WTC11 (cell line): Measurements from ENCODE around the gene KLF13. TPM values are rescaled to one million over a fixed set of nuclear protein-coding genes. Genes with fewer than 3 reads are reported as not detected.

ENCODE experiments used
- ATAC-seq: fragments of 200-7000 bp; cut with Tn5 transposase; 2 replicates; pipeline ENCODE4 v1.10.0; 2021; ENCODE audit warnings: mild to moderate bottlenecking, moderate library complexity
- CTCF ChIA-PET: fragments of 300-600 bp; sonication (Branson Sonifier 250); formaldehyde crosslinking; loops from one replicate; lab custom pipeline; 2021; ENCODE audit warnings: antibody characterized with exemption; lab: Charles Lee
- POLR2A ChIA-PET: fragments of 350-600 bp; sonication (Branson Sonifier 250); formaldehyde crosslinking; loops from one replicate; lab custom pipeline; 2021; ENCODE audit warnings: antibody characterized with exemption; lab: Charles Lee
- DNase-seq: peaks from one replicate; pipeline ENCODE4 v3.0.0; 2021; ENCODE audit warnings: low spot score
- H3K27ac Mint-ChIP-seq: 2 replicates; pipeline ENCODE4 v1.8.0; 2021; ENCODE audit warnings: mixed read lengths
- H3K27me3 Mint-ChIP-seq: 2 replicates; pipeline ENCODE4 v1.8.0; 2021; ENCODE audit warnings: low read depth, mild to moderate bottlenecking, moderate library complexity, mixed read lengths
- H3K36me3 Mint-ChIP-seq: 2 replicates; pipeline ENCODE4 v1.8.0; 2021; ENCODE audit warnings: mixed read lengths
- H3K4me1 Mint-ChIP-seq: 2 replicates; pipeline ENCODE4 v1.8.0; 2022; ENCODE audit warnings: mixed read lengths
- H3K4me3 Mint-ChIP-seq: 2 replicates; pipeline ENCODE4 v1.8.0; 2021; ENCODE audit warnings: mild to moderate bottlenecking, moderate library complexity, mixed read lengths
- H3K9me3 Mint-ChIP-seq: 2 replicates; pipeline ENCODE4 v1.8.0; 2021; ENCODE audit warnings: mixed read lengths
- CREM ChIP-seq: sonication (generic); formaldehyde crosslinking; IDR thresholded peaks from 2 replicates; pipeline ENCODE4 v1.8.1; 2022; ENCODE audit warnings: mild to moderate bottlenecking, missing genetic modification reagents, moderate library complexity
- ELF4 ChIP-seq: sonication (generic); formaldehyde crosslinking; IDR thresholded peaks from 2 replicates; pipeline ENCODE4 v1.8.1; 2022; ENCODE audit warnings: low read depth, mild to moderate bottlenecking, moderate library complexity, missing genetic modification reagents
- ETV6 ChIP-seq: sonication (generic); formaldehyde crosslinking; IDR thresholded peaks from 2 replicates; pipeline ENCODE4 v1.8.1; 2022; ENCODE audit warnings: mild to moderate bottlenecking, missing genetic modification reagents
- GTF2I ChIP-seq: fragments of 250-450 bp; sonication (Bioruptor Pico); conservative IDR thresholded peaks from 2 replicates; pipeline ENCODE4 v1.4.0; 2021; ENCODE audit warnings: mild to moderate bottlenecking
- HMGXB4 ChIP-seq: sonication (generic); formaldehyde crosslinking; IDR thresholded peaks from 2 replicates; pipeline ENCODE4 v1.8.1; 2023; ENCODE audit warnings: mild to moderate bottlenecking, moderate library complexity, missing genetic modification reagents
- MYBL2 ChIP-seq: sonication (generic); formaldehyde crosslinking; IDR thresholded peaks from 2 replicates; pipeline ENCODE4 v1.8.1; 2023; ENCODE audit warnings: mild to moderate bottlenecking, moderate library complexity, missing genetic modification reagents
- NR3C1 ChIP-seq: sonication (generic); formaldehyde crosslinking; conservative IDR thresholded peaks from 2 replicates; pipeline ENCODE4 v1.8.1; 2023; ENCODE audit warnings: low read depth, mild to moderate bottlenecking, missing genetic modification reagents
- PREB ChIP-seq: sonication (generic); formaldehyde crosslinking; IDR thresholded peaks from 2 replicates; pipeline ENCODE4 v1.8.1; 2022; ENCODE audit warnings: mild to moderate bottlenecking, missing genetic modification reagents, moderate library complexity, borderline replicate concordance
- RORB ChIP-seq: fragments of 250-450 bp; sonication (Bioruptor Pico); IDR thresholded peaks from 2 replicates; pipeline ENCODE4 v1.9.0; 2021; ENCODE audit warnings: mild to moderate bottlenecking
- SP1 ChIP-seq: sonication (generic); formaldehyde crosslinking; conservative IDR thresholded peaks from 2 replicates; pipeline ENCODE4 v1.8.1; 2022; ENCODE audit warnings: missing genetic modification reagents
- ZBTB21 ChIP-seq: sonication (generic); formaldehyde crosslinking; IDR thresholded peaks from 2 replicates; pipeline ENCODE4 v1.8.1; 2023; ENCODE audit warnings: mild to moderate bottlenecking, missing genetic modification reagents, borderline replicate concordance
- ZBTB43 ChIP-seq: sonication (generic); formaldehyde crosslinking; IDR thresholded peaks from 2 replicates; pipeline ENCODE4 v1.8.1; 2023; ENCODE audit warnings: mild to moderate bottlenecking, missing genetic modification reagents
- ZNF317 ChIP-seq: sonication (generic); formaldehyde crosslinking; IDR thresholded peaks from 2 replicates; pipeline ENCODE4 v1.8.1; 2023; ENCODE audit warnings: low read depth, mild to moderate bottlenecking, moderate library complexity, missing genetic modification reagents, borderline replicate concordance
- ZNF396 ChIP-seq: fragments of 250-450 bp; sonication (Bioruptor Pico); IDR thresholded peaks from 2 replicates; pipeline ENCODE4 v1.8.0; 2021; ENCODE audit warnings: mild to moderate bottlenecking, moderate library complexity, borderline replicate concordance
- ZNF416 ChIP-seq: fragments of 250-450 bp; sonication (Bioruptor Pico); IDR thresholded peaks from 2 replicates; pipeline ENCODE4 v1.9.0; 2021; ENCODE audit warnings: mild to moderate bottlenecking, inconsistent platforms
- total RNA-seq: library from RNA; stranded (reverse); gene quantifications from 3 replicates; pipeline ENCODE4 v1.2.3, GENCODE V29; 2021
- TF ChIP-seq, protein P1 (sequence below): sonication (generic); formaldehyde crosslinking; IDR thresholded peaks from 2 replicates; pipeline ENCODE4 v1.8.1; 2023; ENCODE audit warnings: mild to moderate bottlenecking, missing genetic modification reagents
- TF ChIP-seq, protein P2 (sequence below): sonication (generic); formaldehyde crosslinking; conservative IDR thresholded peaks from 2 replicates; pipeline ENCODE4 v1.8.1; 2023; ENCODE audit warnings: mild to moderate bottlenecking, low read depth, missing genetic modification reagents, moderate library complexity
- TF ChIP-seq, protein P3 (sequence below): sonication (generic); formaldehyde crosslinking; IDR thresholded peaks from 2 replicates; pipeline ENCODE4 v1.8.0; 2023; ENCODE audit warnings: missing genetic modification reagents, mild to moderate bottlenecking, borderline replicate concordance
- TF ChIP-seq, protein P4 (sequence below): sonication (generic); formaldehyde crosslinking; IDR thresholded peaks from 2 replicates; pipeline ENCODE4 v1.8.1; 2023; ENCODE audit warnings: mild to moderate bottlenecking, missing genetic modification reagents, moderate library complexity
- TF ChIP-seq, protein P5 (sequence below): sonication (generic); formaldehyde crosslinking; IDR thresholded peaks from 2 replicates; pipeline ENCODE4 v1.8.1; 2022; ENCODE audit warnings: low read depth, missing genetic modification reagents, borderline replicate concordance

KLF13 gene
- total RNA-seq, 1 experiment from 2014 or later, result 38.1 TPM

GRCh38 chr15:31359702-31360111 is 33.1 kb downstream of the KLF13 start:
- POLR2A ChIA-PET, result no interaction called here
- no peak for DNase-seq
- TF ChIP-seq, protein P1, sequence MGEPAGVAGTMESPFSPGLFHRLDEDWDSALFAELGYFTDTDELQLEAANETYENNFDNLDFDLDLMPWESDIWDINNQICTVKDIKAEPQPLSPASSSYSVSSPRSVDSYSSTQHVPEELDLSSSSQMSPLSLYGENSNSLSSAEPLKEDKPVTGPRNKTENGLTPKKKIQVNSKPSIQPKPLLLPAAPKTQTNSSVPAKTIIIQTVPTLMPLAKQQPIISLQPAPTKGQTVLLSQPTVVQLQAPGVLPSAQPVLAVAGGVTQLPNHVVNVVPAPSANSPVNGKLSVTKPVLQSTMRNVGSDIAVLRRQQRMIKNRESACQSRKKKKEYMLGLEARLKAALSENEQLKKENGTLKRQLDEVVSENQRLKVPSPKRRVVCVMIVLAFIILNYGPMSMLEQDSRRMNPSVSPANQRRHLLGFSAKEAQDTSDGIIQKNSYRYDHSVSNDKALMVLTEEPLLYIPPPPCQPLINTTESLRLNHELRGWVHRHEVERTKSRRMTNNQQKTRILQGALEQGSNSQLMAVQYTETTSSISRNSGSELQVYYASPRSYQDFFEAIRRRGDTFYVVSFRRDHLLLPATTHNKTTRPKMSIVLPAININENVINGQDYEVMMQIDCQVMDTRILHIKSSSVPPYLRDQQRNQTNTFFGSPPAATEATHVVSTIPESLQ (CRISPR knock-in tag), result no peak
- TF ChIP-seq ZBTB21 (no peak), ZNF396 (CRISPR knock-in tag) (no peak), PREB (no peak), GTF2I (CRISPR knock-in tag) (no peak), MYBL2 (no peak), ELF4 (CRISPR knock-in tag) (no peak), ZNF317 (no peak), HMGXB4 (CRISPR knock-in tag) (no peak), RORB (CRISPR knock-in tag) (no peak), SP1 (CRISPR knock-in tag) (no peak), NR3C1 (CRISPR knock-in tag) (no peak), ZNF416 (CRISPR knock-in tag) (no peak), ETV6 (no peak), CREM (CRISPR knock-in tag) (no peak), ZBTB43 (no peak)
- TF ChIP-seq, protein P2, sequence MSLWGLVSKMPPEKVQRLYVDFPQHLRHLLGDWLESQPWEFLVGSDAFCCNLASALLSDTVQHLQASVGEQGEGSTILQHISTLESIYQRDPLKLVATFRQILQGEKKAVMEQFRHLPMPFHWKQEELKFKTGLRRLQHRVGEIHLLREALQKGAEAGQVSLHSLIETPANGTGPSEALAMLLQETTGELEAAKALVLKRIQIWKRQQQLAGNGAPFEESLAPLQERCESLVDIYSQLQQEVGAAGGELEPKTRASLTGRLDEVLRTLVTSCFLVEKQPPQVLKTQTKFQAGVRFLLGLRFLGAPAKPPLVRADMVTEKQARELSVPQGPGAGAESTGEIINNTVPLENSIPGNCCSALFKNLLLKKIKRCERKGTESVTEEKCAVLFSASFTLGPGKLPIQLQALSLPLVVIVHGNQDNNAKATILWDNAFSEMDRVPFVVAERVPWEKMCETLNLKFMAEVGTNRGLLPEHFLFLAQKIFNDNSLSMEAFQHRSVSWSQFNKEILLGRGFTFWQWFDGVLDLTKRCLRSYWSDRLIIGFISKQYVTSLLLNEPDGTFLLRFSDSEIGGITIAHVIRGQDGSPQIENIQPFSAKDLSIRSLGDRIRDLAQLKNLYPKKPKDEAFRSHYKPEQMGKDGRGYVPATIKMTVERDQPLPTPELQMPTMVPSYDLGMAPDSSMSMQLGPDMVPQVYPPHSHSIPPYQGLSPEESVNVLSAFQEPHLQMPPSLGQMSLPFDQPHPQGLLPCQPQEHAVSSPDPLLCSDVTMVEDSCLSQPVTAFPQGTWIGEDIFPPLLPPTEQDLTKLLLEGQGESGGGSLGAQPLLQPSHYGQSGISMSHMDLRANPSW (CRISPR knock-in tag), result no peak
- TF ChIP-seq, protein P3, sequence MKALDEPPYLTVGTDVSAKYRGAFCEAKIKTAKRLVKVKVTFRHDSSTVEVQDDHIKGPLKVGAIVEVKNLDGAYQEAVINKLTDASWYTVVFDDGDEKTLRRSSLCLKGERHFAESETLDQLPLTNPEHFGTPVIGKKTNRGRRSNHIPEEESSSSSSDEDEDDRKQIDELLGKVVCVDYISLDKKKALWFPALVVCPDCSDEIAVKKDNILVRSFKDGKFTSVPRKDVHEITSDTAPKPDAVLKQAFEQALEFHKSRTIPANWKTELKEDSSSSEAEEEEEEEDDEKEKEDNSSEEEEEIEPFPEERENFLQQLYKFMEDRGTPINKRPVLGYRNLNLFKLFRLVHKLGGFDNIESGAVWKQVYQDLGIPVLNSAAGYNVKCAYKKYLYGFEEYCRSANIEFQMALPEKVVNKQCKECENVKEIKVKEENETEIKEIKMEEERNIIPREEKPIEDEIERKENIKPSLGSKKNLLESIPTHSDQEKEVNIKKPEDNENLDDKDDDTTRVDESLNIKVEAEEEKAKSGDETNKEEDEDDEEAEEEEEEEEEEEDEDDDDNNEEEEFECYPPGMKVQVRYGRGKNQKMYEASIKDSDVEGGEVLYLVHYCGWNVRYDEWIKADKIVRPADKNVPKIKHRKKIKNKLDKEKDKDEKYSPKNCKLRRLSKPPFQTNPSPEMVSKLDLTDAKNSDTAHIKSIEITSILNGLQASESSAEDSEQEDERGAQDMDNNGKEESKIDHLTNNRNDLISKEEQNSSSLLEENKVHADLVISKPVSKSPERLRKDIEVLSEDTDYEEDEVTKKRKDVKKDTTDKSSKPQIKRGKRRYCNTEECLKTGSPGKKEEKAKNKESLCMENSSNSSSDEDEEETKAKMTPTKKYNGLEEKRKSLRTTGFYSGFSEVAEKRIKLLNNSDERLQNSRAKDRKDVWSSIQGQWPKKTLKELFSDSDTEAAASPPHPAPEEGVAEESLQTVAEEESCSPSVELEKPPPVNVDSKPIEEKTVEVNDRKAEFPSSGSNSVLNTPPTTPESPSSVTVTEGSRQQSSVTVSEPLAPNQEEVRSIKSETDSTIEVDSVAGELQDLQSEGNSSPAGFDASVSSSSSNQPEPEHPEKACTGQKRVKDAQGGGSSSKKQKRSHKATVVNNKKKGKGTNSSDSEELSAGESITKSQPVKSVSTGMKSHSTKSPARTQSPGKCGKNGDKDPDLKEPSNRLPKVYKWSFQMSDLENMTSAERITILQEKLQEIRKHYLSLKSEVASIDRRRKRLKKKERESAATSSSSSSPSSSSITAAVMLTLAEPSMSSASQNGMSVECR (CRISPR knock-in tag), result no peak
- TF ChIP-seq, protein P4, sequence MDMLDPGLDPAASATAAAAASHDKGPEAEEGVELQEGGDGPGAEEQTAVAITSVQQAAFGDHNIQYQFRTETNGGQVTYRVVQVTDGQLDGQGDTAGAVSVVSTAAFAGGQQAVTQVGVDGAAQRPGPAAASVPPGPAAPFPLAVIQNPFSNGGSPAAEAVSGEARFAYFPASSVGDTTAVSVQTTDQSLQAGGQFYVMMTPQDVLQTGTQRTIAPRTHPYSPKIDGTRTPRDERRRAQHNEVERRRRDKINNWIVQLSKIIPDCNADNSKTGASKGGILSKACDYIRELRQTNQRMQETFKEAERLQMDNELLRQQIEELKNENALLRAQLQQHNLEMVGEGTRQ (CRISPR knock-in tag), result no peak
- TF ChIP-seq, protein P5, sequence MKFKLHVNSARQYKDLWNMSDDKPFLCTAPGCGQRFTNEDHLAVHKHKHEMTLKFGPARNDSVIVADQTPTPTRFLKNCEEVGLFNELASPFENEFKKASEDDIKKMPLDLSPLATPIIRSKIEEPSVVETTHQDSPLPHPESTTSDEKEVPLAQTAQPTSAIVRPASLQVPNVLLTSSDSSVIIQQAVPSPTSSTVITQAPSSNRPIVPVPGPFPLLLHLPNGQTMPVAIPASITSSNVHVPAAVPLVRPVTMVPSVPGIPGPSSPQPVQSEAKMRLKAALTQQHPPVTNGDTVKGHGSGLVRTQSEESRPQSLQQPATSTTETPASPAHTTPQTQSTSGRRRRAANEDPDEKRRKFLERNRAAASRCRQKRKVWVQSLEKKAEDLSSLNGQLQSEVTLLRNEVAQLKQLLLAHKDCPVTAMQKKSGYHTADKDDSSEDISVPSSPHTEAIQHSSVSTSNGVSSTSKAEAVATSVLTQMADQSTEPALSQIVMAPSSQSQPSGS (CRISPR knock-in tag), result no peak
- TF ChIP-seq, all 79 proteins: peak for 0
- no peaks in the 10 kb centered on the region for H3K27me3 Mint-ChIP-seq
- H3K9me3 Mint-ChIP-seq, result no peaks in the 10 kb centered on the region
- no peaks in the 10 kb centered on the region for H3K36me3 Mint-ChIP-seq
- no peak overlapping the region for H3K27ac Mint-ChIP-seq
- no peak overlapping the region for H3K4me3 Mint-ChIP-seq
- peaks cover 75% of the 10 kb centered on the region for H3K4me1 Mint-ChIP-seq
- ATAC-seq, result no peak
- CTCF ChIA-PET, result interaction anchor here (0.8 to 3.5 kb wide), 4 partner anchors 33 to 129 kb away, joined by 3 to 16 read pairs (median 3); partner anchors contain the start of gene KLF13
